PC-3 (cell line): ENCODE measurements around the gene NUAK1.

Experiments
- CTCF ChIP-seq: fragments of 300-600 bp; sonication (generic); conservative IDR thresholded peaks from 2 replicates; pipeline ENCODE4 v1.5.1; 2017; ENCODE audit warnings: antibody characterized with exemption, low read depth, mild to moderate bottlenecking, low read length
- EZH2 ChIP-seq: fragments of 300-600 bp; sonication (generic); IDR thresholded peaks from one replicate; pipeline ENCODE4 v1.6.1; 2017; ENCODE audit warnings: antibody characterized with exemption, mild to moderate bottlenecking, low read length; ENCODE audit not compliant: unreplicated experiment
- EZH2phosphoT487 ChIP-seq: fragments of 300-600 bp; sonication (generic); IDR thresholded peaks from 2 replicates; pipeline ENCODE4 v1.6.1; 2018; ENCODE audit warnings: mild to moderate bottlenecking, antibody characterized with exemption, low read length, borderline replicate concordance

DNA sequence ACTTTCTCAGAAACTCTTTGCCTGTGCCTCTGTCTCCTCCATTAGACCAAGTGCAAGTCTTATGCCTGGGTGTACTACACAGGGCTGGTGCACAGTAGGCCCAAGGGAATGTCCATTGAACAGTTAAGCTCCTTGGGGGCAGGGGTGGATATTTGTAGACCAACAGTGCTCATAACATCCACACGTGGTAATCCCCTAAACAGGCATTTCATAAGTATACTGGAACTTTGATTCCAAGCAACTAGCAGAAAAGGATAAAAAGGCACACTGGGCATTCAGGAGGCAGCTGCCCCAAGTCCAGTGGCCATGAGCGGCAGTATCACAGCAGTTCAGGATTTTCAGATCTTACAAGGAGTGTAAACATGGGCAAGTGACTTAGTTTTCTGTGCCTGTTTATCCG is 16.8 kb downstream of the NUAK1 start:
- TF ChIP-seq CTCF (no peak), EZH2 (no peak), EZH2phosphoT487 (no peak)
